ENCODE results near the gene SDCBP2. TPM values are rescaled to one million over a fixed set of nuclear protein-coding genes. Genes with fewer than 3 reads are reported as not detected.

The SDCBP2 gene
- total and polyA plus RNA-seq, 2 experiments from 2014 or later = 3.2 to 5.3 TPM

DNA sequence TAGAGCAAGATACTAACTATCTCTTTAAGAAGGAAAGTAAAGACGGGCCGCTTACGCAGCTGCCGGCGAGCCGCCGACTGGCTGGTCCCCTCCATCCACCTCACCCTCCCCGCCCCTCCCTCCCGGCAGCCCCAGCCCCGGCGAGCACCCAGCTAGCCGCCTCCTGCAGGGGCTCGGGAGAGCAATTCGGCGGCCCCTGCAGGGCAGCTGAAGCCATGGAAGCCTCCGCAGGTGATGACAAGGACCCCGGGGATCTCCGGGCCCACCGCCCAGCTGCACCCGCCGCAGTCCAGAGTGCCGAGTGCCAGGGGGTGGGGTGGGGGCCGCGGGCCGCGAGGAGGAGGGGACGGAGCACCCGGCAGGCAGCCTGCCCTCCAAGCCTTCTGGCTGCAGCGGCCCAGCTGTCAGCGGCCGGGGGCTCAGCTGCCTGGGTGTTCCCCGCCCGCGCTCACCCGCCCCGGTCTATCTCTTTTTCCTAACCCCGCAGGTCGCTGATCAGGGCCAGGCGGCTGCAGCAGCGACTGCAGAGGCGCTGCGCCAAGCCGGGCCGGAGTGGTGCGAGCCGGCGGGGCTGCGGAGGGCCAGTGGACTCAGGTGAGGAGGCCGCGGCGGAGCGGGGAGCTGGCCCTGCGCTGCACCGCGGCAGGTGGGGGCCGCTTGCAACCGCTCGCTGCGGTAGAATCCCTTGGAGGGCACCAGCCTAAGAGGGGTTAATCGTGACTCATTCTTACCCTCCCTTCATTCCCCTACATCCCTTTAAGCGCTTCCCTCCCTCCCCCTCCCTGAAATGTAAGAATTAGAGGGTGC is 62.6 kb downstream of the SDCBP2 start, which contains the start of gene SNPH:
SNPH (plus strand) TSS at position 128 of the 807 bp plus-strand sequence. CDS start 29,946 bp downstream, outside the sequence.
- ATAC-seq (peak; percentile 84), DNase-seq (ENCODE audit: low spot score) (peak; percentile 85)
- Histone ChIP-seq H4K20me1 (replicated peaks; ENCODE audit: insufficient read depth) (0 out of 2 replicates have a peak, but pooled peaks cover 2% of the 10 kb centered on the region), H3K9me2 (ENCODE audit: insufficient read depth) (no peaks in the 10 kb centered on the region), H2AFZ (peak within 1 kb of the TSS; percentile 100), H3F3A (replicated peaks; ENCODE audit: low read depth) (0 out of 2 replicates have a peak, but pooled peaks cover 7% of the 10 kb centered on the region), H3K79me2 (replicated peaks; ENCODE audit: insufficient read depth) (no peaks in the 10 kb centered on the region), H3K4me2 (peak within 1 kb of the TSS; percentile 89), H3K27ac (ENCODE audit: low read depth) (no peak within 1 kb of the TSS), H3K4me3 (peak within 1 kb of the TSS; percentile 79), H3K27me3 (ENCODE audit: insufficient read depth) (peaks cover 11% of the 10 kb centered on the region; the same call in 1 of the 2 replicates), H3K36me3 (ENCODE audit: insufficient read depth) (no peaks in the 10 kb centered on the region), H3K4me1 (ENCODE audit: insufficient read depth) (peaks cover 15% of the 10 kb centered on the region)
- Mint-ChIP-seq H3K9me3 (no peaks in the 10 kb centered on the region), H3K27me3 (ENCODE audit: insufficient read depth, low read depth, poor library complexity) (peaks cover 2% of the 10 kb centered on the region), H3K36me3 (ENCODE audit: low read depth) (no peaks in the 10 kb centered on the region), H3K4me1 (peaks cover 26% of the 10 kb centered on the region), H3K27ac (peak within 1 kb of the TSS; percentile 26; the same call in 1 of the 2 replicates), H3K4me3 (peak within 1 kb of the TSS; percentile 83)
- TF ChIP-seq POLR2AphosphoS5 (IDR thresholded peaks at IDR 0.05; ENCODE audit: low read depth) (no peak), EZH2 (IDR thresholded peaks at IDR 0.05; ENCODE audit: low read depth, unreplicated experiment) (no peak), CREB1 (CRISPR knock-in tag; IDR thresholded peaks at IDR 0.05; ENCODE audit: low read depth) (no peak), EZH2phosphoT487 (IDR thresholded peaks at IDR 0.05; ENCODE audit: unreplicated experiment) (no peak), JUNB (IDR thresholded peaks at IDR 0.05; ENCODE audit: unreplicated experiment) (no peak), ZNF114 (CRISPR knock-in tag; IDR thresholded peaks at IDR 0.05) (no peak)
- TF ChIP-seq, protein P1, sequence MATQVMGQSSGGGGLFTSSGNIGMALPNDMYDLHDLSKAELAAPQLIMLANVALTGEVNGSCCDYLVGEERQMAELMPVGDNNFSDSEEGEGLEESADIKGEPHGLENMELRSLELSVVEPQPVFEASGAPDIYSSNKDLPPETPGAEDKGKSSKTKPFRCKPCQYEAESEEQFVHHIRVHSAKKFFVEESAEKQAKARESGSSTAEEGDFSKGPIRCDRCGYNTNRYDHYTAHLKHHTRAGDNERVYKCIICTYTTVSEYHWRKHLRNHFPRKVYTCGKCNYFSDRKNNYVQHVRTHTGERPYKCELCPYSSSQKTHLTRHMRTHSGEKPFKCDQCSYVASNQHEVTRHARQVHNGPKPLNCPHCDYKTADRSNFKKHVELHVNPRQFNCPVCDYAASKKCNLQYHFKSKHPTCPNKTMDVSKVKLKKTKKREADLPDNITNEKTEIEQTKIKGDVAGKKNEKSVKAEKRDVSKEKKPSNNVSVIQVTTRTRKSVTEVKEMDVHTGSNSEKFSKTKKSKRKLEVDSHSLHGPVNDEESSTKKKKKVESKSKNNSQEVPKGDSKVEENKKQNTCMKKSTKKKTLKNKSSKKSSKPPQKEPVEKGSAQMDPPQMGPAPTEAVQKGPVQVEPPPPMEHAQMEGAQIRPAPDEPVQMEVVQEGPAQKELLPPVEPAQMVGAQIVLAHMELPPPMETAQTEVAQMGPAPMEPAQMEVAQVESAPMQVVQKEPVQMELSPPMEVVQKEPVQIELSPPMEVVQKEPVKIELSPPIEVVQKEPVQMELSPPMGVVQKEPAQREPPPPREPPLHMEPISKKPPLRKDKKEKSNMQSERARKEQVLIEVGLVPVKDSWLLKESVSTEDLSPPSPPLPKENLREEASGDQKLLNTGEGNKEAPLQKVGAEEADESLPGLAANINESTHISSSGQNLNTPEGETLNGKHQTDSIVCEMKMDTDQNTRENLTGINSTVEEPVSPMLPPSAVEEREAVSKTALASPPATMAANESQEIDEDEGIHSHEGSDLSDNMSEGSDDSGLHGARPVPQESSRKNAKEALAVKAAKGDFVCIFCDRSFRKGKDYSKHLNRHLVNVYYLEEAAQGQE (IDR thresholded peaks at IDR 0.05; ENCODE audit: unreplicated experiment) = no peak
- TF ChIP-seq, protein P2, sequence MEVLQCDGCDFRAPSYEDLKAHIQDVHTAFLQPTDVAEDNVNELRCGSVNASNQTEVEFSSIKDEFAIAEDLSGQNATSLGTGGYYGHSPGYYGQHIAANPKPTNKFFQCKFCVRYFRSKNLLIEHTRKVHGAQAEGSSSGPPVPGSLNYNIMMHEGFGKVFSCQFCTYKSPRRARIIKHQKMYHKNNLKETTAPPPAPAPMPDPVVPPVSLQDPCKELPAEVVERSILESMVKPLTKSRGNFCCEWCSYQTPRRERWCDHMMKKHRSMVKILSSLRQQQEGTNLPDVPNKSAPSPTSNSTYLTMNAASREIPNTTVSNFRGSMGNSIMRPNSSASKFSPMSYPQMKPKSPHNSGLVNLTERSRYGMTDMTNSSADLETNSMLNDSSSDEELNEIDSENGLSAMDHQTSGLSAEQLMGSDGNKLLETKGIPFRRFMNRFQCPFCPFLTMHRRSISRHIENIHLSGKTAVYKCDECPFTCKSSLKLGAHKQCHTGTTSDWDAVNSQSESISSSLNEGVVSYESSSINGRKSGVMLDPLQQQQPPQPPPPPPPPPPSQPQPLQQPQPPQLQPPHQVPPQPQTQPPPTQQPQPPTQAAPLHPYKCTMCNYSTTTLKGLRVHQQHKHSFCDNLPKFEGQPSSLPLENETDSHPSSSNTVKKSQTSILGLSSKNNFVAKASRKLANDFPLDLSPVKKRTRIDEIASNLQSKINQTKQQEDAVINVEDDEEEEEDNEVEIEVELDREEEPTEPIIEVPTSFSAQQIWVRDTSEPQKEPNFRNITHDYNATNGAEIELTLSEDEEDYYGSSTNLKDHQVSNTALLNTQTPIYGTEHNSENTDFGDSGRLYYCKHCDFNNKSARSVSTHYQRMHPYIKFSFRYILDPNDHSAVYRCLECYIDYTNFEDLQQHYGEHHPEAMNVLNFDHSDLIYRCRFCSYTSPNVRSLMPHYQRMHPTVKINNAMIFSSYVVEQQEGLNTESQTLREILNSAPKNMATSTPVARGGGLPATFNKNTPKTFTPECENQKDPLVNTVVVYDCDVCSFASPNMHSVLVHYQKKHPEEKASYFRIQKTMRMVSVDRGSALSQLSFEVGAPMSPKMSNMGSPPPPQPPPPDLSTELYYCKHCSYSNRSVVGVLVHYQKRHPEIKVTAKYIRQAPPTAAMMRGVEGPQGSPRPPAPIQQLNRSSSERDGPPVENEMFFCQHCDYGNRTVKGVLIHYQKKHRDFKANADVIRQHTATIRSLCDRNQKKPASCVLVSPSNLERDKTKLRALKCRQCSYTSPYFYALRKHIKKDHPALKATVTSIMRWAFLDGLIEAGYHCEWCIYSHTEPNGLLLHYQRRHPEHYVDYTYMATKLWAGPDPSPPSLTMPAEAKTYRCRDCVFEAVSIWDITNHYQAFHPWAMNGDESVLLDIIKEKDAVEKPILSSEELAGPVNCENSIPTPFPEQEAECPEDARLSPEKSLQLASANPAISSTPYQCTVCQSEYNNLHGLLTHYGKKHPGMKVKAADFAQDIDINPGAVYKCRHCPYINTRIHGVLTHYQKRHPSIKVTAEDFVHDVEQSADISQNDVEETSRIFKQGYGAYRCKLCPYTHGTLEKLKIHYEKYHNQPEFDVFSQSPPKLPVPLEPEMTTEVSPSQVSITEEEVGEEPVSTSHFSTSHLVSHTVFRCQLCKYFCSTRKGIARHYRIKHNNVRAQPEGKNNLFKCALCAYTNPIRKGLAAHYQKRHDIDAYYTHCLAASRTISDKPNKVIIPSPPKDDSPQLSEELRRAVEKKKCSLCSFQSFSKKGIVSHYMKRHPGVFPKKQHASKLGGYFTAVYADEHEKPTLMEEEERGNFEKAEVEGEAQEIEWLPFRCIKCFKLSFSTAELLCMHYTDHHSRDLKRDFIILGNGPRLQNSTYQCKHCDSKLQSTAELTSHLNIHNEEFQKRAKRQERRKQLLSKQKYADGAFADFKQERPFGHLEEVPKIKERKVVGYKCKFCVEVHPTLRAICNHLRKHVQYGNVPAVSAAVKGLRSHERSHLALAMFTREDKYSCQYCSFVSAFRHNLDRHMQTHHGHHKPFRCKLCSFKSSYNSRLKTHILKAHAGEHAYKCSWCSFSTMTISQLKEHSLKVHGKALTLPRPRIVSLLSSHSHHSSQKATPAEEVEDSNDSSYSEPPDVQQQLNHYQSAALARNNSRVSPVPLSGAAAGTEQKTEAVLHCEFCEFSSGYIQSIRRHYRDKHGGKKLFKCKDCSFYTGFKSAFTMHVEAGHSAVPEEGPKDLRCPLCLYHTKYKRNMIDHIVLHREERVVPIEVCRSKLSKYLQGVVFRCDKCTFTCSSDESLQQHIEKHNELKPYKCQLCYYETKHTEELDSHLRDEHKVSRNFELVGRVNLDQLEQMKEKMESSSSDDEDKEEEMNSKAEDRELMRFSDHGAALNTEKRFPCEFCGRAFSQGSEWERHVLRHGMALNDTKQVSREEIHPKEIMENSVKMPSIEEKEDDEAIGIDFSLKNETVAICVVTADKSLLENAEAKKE (CRISPR knock-in tag; IDR thresholded peaks at IDR 0.05) = no peak
- TF ChIP-seq, protein P3, sequence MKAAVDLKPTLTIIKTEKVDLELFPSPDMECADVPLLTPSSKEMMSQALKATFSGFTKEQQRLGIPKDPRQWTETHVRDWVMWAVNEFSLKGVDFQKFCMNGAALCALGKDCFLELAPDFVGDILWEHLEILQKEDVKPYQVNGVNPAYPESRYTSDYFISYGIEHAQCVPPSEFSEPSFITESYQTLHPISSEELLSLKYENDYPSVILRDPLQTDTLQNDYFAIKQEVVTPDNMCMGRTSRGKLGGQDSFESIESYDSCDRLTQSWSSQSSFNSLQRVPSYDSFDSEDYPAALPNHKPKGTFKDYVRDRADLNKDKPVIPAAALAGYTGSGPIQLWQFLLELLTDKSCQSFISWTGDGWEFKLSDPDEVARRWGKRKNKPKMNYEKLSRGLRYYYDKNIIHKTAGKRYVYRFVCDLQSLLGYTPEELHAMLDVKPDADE (IDR thresholded peaks at IDR 0.05) = no peak
- TF ChIP-seq, protein P4, sequence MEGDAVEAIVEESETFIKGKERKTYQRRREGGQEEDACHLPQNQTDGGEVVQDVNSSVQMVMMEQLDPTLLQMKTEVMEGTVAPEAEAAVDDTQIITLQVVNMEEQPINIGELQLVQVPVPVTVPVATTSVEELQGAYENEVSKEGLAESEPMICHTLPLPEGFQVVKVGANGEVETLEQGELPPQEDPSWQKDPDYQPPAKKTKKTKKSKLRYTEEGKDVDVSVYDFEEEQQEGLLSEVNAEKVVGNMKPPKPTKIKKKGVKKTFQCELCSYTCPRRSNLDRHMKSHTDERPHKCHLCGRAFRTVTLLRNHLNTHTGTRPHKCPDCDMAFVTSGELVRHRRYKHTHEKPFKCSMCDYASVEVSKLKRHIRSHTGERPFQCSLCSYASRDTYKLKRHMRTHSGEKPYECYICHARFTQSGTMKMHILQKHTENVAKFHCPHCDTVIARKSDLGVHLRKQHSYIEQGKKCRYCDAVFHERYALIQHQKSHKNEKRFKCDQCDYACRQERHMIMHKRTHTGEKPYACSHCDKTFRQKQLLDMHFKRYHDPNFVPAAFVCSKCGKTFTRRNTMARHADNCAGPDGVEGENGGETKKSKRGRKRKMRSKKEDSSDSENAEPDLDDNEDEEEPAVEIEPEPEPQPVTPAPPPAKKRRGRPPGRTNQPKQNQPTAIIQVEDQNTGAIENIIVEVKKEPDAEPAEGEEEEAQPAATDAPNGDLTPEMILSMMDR (conservative IDR thresholded peaks at IDR 0.05; ENCODE audit: low read depth in 2 of 2) = no peak

All from GM23338 (cell line).